ENCODE results near the gene PFDN6.
A peak's percentile ranks its signal among the peaks of the same experiment; 100 is the strongest.
"Not testable (repeated sequence)": the region's sequence is repeated elsewhere in the genome, so short reads cannot be mapped to it uniquely, and the experiment has no call there.

Gene PFDN6

DNA sequence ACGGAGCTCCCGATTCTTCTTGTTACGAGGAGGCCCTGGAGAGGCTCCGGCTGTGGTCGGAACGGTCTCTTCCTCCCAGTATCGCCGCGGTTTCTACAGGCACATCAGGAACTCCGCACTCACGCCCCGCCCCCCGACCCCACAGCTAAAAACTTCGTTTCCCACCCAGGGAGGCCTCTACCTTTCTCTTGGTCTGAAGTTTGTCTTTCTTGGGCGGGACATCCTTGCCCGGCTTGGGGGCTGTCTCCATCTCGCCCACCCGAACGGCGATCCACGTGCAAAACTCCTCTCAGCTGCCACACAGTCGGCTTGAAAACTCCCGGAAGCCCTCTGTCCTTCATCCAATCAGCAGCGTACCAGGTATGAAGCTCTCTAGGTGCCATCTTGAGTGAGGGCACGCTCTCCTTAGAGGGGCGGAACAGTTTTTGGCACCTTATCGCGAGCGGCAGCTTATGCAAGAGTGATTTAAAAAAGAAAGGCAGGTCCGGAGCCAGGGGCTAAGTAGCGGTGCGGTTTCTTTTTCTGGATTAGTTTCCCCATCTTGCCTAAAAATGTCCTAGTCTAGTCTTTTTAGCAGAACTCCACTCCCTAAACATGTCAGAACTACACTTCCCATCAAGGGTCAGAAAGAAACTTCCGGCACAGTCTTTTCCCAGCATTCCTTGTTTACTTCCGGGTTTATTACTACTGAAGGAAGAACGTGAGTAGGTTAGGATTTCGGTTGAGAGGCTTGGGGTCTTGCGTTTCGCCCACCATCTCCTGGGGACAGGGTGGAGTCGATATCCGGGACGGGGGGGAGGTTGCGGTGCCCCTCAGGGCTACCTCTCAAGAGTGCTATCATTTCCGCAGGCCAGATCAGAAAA lies at the start of gene PFDN6, which contains the start of gene WDR46:
Gene PFDN6, plus strand, starts transcription at position 681 of the 863 bp plus-strand sequence. CDS start 256 bp downstream, outside the sequence.
Gene WDR46, minus strand, starts transcription at position 319 of the 863 bp plus-strand sequence. Its CDS starts 69 bp downstream, at position 250.
- peak; percentile 87 to 91 (median 90) for DNase-seq

GRCh38 chr6:33241968-33242367 lies 47.4 kb upstream of the PFDN6 start:
- DNase-seq = no peak

DNA sequence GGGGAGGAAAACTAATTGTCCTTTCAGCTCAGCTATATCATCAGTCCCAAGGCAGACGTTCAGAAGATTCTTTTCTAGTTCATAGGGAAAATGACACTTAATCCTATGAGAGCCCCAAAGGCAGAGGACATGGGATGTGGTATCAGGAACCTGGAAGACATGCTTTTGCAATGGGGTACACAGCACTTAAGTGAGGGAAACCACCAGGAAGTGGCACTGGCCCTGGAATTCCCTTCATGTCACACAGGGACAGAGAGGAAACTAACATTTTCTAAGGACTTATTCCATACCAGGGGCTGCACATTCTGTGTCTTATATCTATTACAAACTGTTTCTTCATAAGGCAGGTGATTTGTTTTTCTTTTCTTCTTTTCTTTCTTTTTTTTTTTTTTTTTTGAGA lies 45.9 kb upstream of the PFDN6 start:
- peak; percentile 51 to 57 (median 56) for DNase-seq

DNA sequence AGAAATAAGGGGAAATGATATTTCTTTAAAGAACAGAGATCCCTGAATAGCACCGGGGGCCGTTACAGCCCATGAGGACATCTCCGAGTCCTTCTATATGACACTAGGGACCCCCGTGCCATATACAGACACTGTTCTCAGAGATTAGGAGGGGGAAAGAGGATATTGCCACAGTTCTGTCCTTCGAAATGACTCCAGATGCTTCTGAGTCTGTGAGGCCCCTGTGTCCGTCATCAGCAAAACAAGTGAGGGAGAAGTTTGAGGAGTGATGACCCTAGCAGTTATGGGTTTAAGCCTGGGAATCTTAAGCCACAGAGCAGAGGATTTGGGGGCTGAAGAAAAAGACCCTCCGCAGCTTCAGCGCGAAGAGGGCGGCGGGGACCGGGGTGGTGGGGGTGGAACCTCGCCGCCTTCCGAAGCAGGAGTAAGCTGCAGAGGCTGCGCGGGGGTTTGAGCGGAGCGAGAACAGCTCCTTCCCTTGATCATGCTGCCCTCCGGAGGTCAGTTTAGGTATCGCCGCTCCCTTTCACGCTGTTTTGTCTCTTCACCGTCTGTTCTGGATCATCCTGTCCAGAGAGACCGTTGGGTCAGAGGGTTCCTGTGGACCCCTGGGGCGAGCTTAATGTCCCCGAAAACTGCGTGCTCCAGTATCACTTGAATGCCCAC lies 41.3 kb upstream of the PFDN6 start:
- peak; percentile 86 to 92 (median 92) for DNase-seq

GRCh38 chr6:33248643-33248931 lies 40.8 kb upstream of the PFDN6 start:
- DNase-seq = peak in 1 of 3 donors; percentile 42

GRCh38 chr6:33248932-33249731 lies 40.3 kb upstream of the PFDN6 start:
- peak; percentile 98 to 99 (median 99) for DNase-seq

DNA sequence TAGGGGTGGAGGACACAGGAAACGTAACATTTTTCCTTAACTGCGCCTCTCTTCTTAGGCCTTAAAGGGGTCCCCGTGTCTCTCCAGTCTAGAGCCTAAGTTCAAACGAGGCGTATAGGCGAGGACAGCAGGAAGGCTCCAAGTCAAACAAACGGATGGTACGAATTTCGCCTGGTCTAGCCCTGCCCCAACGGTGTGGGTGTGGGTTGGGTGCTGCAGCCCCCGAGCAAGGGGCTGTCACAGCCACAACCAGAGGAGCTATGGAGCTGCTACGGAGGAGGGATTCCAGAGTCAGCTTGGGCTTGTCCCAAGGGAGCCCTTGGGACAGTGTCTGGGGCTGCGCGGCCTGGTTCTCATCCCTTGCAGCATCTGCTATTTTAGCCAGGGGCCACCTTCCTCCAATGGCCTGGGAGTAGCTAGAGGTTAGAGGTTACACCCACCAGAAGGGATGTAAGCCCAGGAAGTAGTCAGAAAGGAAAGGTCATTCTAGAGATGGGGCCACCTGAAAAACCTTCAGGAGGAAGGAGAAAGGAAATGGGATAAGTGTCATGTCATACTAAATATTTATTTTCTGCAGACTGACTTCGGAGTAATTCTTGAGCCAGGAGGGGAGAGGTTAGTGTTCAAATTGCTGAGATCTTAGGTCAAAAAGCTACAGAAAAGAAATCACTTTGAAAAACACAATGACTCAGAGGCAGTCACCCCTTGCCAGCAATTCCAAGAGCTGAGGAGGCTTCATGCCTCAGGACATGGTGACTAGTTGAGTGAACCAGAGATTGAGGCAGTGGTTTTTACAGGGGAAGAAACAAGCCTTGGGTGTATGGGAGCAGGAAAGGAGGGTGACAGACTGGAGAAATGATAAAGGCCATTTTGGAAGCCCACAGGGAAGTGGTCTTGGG lies 39.4 kb upstream of the PFDN6 start:
- DNase-seq = peak; percentile 35 to 67 (median 59)

DNA sequence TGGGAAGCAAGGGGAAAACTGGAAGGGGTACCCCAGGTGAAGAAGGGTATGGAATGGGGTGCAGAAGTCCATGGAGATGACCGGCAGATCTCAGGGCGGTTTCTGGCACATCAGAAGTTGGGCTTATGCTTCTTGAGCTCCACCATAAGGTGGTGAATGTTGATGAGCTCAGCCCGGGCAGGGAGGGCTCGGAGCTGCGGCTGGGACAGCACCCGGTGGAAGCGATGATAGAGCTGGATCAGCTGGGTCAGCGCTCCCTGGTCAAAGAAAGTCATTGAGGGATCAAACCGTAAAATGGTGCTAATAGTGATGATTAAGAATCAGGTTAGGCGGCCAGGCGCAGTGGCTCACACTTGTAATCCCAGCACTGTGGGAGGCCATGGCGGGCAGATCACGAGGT lies 38.7 kb upstream of the PFDN6 start:
- no peak for DNase-seq

DNA sequence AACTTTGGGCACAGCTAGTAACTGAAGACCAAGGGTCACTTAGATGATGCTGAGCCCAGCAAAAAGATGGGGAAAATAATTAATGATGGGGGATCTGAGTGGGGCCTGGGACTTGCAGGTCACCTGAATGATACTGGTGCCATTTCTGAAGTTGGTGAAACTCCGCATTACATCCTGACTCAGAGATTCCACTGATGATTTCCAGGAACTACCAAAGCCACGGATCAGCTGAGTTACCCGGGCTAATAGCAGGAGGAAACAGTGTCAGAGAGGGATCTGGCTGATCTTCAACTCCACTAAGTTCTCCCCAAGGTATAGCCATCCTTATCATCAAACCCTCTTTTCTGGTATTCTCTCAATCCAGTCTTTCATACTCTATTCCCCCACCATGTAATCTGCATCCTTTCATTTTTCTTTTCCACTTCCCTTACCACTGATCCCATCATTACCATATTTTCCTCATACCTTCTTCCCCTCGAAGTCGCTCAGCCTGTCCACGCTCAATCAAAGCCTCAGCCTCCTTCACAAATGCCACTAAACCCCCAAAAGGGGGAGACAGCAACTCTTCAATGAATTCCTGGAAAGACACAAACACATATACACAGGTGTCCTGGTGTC lies 37.9 kb upstream of the PFDN6 start:
- no peak for DNase-seq

DNA sequence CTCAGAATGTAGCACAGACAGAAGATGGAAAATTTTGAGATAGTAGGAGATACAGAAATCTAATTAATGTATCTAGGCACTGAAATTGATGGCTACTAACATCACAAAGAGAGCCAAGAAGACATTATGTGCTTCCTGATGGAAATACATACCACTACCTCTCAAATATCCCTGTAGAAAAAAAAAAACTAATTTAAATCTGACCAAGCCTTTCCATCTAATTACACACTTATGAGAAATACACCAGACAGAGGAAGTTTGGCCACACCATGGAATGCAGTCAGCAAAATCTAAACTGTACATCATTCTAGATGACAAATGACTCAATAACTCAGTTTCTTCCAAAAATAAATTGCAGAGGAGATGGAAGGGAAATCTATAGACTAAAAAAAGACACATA lies 36.6 kb upstream of the PFDN6 start:
- DNase-seq = peak; percentile 29 to 63 (median 57)

DNA sequence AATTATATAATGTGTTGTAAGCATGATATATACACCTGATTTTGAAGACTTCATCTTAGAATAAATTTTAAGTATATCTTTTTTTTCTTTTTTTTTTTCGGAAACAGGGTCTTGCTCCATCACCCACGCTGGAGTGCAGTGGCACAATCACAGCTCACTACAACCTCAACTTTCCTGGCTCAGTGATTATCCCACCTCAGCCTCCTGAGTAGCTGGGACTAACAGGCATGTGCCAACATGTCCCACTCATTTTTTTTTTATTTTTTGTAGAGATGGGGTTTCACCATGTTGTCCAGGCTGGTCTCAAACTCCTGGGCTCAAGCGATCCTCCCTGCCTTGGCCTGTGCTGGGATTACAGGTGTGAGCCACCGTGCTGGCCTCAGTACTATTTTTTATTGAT lies 34.8 kb upstream of the PFDN6 start:
- DNase-seq = no peak

GRCh38 chr6:33259032-33259431 lies 30.4 kb upstream of the PFDN6 start:
- DNase-seq = no peak

DNA sequence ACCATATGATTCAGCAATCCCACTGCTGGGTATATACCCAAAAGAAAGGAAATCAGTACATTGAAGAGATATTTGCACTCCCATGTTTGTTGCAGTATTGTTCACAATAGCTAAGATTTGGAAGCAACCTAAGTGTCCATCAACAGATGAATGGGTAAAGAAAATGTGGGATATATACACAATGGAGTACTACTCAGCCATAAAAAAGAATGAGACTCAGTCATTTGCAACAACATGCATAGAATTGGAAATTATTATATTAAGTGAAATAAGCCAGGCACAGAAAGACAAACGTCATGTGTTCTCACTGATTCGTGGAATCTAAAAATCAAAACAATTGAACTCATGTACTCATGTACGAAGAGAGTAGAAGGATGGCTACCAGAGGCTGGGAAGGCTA lies 26.9 kb upstream of the PFDN6 start:
- not testable (repeated sequence) for DNase-seq

DNA sequence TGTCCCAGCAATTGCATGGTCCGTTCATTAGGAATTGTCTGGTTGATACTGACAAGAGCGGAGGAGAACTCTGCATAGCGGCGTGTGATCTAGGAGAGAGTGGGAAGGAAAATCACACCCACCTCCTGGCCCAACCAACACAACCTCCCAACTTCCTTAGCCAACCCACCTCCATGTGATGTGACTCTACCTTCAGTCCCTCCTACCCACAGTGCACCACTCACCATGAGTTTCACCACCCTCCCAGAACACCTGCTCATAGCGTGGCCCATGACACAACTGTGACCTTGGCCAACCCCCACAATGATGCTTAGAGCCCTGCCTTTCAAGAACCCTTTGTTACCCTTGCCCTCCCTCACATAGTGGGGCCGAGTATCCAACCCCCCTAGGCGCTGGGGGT lies 25.4 kb upstream of the PFDN6 start:
- DNase-seq = no peak

DNA sequence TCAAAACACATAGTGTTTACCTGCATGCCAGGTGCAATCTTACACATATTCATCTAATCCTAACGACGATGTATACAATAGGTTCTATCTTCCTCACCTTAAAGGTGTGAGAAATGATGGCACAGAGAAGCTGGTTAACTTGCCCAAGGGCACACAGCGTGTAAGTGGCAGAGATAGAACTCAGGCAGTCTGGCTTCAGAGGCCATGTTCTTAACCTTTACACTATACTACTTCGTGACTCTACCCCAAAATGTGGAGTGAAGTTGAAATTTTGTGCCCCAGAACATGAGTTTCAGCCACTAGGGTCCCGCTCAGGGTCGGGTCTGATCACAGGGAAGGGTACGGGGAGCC lies 18.3 kb upstream of the PFDN6 start:
- no peak for DNase-seq

DNA sequence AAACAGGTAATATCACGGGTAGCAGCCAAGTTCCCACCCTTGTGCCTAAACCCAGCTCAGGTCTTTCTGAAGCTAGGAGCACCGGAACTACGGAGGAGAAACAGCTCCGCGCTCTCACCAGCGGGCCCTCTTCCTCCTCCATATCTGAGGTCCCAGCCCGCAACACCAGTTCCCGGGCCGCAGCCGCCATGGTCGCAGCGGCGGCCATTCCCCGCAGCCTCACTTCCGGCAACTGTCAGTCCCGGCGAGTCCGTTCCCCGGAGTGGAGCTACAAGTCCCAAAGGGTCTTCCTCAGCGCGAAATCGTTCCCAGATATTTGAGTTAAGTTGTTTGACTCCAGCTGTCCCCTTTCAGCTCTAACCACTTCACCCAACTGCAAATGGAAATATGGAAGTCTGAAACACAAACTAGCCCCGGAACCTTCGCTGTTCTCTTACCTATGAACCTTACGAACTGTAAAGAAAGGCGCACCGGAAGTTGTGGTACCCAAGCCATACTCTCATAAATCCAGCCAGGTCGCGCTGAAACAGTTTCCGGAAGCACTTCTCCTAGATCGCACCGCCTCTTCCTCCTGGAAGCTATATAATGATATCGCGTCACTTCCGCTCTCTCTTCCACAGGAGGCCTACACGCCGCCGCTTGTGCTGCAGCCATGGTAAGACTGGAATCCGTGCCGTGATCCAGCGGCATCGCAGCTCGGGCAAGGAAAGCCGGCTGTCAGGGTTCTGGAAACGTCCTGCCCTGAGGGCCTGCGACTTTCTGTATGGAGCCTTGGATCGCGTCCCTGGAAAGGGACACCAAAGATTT lies 17.7 kb upstream of the PFDN6 start, which contains the start of the genes RPS18 and VPS52:
Gene RPS18, plus strand, starts transcription at position 608 of the 807 bp plus-strand sequence. Its CDS starts 45 bp downstream, at position 653.
Gene VPS52, minus strand, starts transcription at position 409 of the 807 bp plus-strand sequence. Its CDS starts 201 bp downstream, at position 208.
- DNase-seq = peak; percentile 96 to 99 (median 99)

DNA sequence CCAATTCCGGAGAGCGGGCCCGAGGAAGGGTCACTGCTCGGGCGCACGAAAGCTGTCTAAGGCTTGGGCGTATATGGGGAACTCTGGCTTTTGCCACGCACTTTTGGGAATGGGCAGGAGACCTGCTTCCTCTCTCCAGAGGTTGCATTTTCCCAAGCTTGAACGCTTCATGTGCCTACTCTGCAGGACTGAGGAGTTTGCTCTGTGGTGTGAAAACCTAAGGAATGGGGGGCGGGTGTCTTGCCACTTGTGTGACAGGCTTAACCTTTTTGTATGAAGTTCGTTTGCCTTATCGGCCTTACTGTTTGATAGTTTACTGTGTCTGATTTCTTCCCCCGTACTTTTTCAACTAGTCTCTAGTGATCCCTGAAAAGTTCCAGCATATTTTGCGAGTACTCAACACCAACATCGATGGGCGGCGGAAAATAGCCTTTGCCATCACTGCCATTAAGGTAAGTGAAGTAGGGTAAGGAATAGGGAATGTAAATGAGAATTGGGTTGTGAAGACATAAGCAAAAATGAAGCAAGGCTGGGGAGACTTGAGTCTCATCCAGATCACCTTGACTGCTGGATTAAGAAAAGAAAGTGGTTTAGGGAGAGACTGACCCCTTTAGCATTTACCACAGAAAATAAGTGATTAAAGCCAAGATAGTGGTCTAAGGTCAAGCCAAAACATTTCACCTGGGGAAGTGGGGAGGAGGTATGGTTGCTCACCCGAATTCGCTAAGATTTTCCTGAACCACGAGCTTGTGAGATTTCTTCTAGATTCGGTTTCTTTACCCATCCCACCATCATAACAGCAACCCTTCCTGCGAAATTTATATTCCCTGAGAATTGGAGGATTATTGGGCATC lies 16.9 kb upstream of the PFDN6 start:
- DNase-seq = no peak

DNA sequence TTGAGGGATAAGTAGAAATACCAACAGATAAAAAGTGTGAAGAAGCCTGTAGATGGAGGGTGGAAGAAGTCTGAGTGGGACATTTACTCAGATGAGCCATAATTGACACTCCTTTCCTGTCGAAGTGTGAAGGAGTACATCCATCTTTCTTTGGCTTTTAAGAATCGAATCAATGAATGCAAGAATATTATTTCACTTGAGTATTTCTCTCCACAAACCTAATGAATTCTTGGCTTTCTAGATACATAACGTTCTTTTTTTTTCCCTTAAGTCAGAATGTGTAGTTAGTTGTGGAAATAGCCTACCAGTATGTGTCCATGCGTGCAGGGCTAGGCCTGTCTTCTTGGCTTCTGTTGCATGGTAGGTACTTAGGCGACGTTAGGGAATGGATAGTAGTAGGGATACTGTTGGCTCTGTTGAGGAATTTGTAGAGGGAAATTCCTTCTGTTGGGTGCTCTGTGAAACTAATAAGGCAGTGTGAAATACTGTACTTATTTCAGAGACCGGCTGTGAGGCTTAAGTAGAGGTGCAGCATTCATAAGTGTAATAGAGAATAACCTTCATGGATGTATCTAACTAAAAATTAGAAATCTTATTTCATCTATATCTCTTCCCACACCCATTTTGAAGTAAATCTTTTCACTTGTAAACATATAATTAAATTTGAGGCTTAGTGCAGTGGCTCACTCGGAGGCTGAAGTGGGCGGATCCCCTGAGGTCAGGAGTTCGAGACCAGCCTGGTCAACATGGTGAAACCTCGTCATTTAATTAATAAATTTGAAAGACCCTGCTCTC lies 16.1 kb upstream of the PFDN6 start:
- DNase-seq = no peak
